Stimulated activated naive CD4-positive, alpha-beta T cell treated with Interleukin-2 at 50 U/mL for 16 hours (primary cell): ENCODE data around the gene CGB7.
"Not testable (repeated sequence)": the region's sequence is repeated elsewhere in the genome, so short reads cannot be mapped to it uniquely, and the experiment has no call there.

Experiments used
- DNase-seq: peaks from one replicate; lab custom pipeline; 2025; lab: John Stamatoyannopoulos, UW

The CGB7 gene

GRCh38 chr19:49042177-49042576 lies 15.4 kb downstream of the CGB7 start:
- no peak for DNase-seq

GRCh38 chr19:49039736-49040135 lies 17.8 kb downstream of the CGB7 start:
- DNase-seq: not testable (repeated sequence)

- not testable (repeated sequence) for DNase-seq
Observed at GRCh38 chr19:49038557-49039276, 18.8 kb downstream of the CGB7 start.

- DNase-seq: not testable (repeated sequence)
Observed at GRCh38 chr19:49038111-49038510, 19.4 kb downstream of the CGB7 start.

GRCh38 chr19:49036815-49037214 lies 20.7 kb downstream of the CGB7 start, which contains the start of gene CGB1:
Gene CGB1, minus strand, starts transcription at chr19:49036895. Its CDS starts 184 bp downstream, at chr19:49036711.
- peak; percentile 26 for DNase-seq

GRCh38 chr19:49031642-49032301 lies 25.8 kb downstream of the CGB7 start, which contains the start of gene CGB2:
Gene CGB2, plus strand, starts transcription at chr19:49031890. Its CDS starts 206 bp downstream, at chr19:49032096.
- DNase-seq: peak; percentile 36

- DNase-seq: not testable (repeated sequence)
Observed at GRCh38 chr19:49030323-49030722, 27.2 kb downstream of the CGB7 start.

- DNase-seq: not testable (repeated sequence)
Observed at GRCh38 chr19:49029749-49030148, 27.8 kb downstream of the CGB7 start.

- not testable (repeated sequence) for DNase-seq
Observed at GRCh38 chr19:49028686-49029085, 28.9 kb downstream of the CGB7 start.

GRCh38 chr19:49025599-49025998 lies 31.9 kb downstream of the CGB7 start:
- not testable (repeated sequence) for DNase-seq

- DNase-seq: not testable (repeated sequence)
Observed at GRCh38 chr19:49025088-49025487, 32.5 kb downstream of the CGB7 start.

GRCh38 chr19:49024233-49024632 lies 33.3 kb downstream of the CGB7 start, which contains the start of gene CGB3:
Gene CGB3, minus strand, starts transcription at chr19:49024333. Its CDS starts 362 bp downstream, at chr19:49023971.
- DNase-seq: not testable (repeated sequence)

GRCh38 chr19:49022116-49022515 lies 35.4 kb downstream of the CGB7 start:
- DNase-seq: no peak

GRCh38 chr19:49020931-49021895 lies 36.3 kb downstream of the CGB7 start:
- no peak for DNase-seq

- no peak for DNase-seq
Observed at GRCh38 chr19:49020342-49020741, 37.2 kb downstream of the CGB7 start.

GRCh38 chr19:49019242-49019932 lies 38.2 kb downstream of the CGB7 start:
- peak; percentile 54 for DNase-seq

- DNase-seq: peak; percentile 7
Observed at GRCh38 chr19:49018388-49019241, 38.9 kb downstream of the CGB7 start.

GRCh38 chr19:49017666-49018351 lies 39.7 kb downstream of the CGB7 start:
- DNase-seq: peak; percentile 43

GRCh38 chr19:49017041-49017665 lies 40.4 kb downstream of the CGB7 start, which contains the start of gene LHB:
Gene LHB, minus strand, starts transcription at chr19:49017091. Its CDS starts 10 bp downstream, at chr19:49017081.
- DNase-seq: no peak
